GM21529 (cell line): ENCODE measurements around the gene EEF1AKMT3.
"Not testable (repeated sequence)": the region's sequence is repeated elsewhere in the genome, so short reads cannot be mapped to it uniquely, and the experiment has no call there.

Experiments used
- ATAC-seq: cut with Tn5 transposase; IDR thresholded peaks from one replicate; pipeline ENCODE4 v1.9.1; 2021; ENCODE audit not compliant: unreplicated experiment

EEF1AKMT3 gene

DNA sequence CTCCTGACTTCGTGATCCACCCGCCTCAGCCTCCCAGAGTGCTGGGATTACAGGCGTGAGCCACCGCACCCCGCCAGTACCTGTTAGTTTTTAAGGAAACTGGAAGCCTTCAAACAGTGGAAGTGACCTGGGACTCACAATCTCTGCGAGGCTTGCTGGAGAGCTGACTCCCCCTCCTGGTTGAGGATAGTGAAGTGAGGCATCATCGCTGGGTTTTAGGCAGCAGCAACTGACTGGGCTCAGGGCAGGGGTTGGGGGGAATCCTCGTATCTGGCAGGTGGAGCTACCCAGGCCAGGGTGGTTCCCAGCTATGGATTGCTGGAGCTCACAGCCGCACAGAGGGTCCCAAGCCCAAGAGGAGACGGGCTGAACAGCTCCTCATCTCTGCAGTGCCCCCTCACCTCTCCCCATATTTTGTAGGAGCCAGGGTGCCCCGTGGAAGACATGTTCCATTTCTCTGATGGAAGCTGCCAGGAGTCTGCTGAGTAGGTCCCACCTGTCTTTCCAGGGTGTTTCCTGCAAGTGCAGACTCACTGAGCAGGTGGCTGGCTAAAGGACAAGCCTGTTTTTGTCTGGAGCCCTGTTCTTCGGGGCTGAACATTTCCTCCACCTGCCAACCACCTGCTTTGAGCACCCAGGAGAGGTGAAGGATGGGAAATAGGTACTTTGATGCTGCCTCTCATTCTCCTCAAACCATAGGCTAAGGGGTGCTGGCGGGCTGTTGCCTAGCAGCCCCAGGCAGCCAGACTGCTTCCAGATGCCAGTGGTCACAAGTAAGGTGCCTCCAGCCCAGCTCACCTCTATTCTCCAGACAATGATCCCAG is 43.0 kb downstream of the EEF1AKMT3 start:
- no peak for ATAC-seq

DNA sequence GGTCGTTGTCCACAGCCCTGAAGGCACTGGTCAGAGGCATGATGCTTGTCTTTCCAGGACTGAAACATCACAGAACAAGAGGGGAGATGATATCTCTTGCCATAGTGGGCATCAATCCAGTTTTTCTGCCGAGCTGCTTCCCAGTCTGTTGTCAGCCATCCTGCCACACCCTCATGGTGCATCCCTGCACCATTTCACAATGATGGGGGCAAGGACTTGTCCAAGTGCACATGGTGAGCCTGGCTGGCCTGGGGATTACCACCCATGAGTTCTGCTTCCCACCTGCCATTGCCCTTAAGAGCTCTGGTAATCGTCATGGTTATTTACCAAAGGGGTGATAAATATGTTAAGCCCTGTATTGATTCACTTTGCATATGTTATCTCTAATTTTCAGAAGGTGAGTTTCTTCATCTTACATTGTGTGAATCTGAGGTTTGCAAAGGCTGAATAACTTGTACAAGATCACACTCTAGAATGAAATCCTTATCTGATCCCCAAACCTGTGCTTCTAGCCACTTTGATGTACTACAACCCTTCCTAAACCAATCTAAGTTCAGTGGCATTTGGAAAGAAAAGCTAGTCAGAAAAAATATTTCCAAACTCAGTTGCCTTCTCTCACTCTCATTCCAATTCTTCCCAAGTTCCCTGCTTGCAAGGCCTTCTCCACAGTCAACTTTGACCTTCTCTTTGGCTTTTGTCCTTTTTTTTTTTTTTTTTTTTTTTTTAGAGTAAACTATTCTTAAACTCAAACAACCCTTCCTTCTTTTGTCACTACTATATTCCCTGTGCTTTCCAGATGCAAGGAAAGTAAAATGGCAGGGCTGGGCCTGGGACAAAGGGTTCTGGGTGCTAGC is 43.8 kb downstream of the EEF1AKMT3 start:
- no peak for ATAC-seq

DNA sequence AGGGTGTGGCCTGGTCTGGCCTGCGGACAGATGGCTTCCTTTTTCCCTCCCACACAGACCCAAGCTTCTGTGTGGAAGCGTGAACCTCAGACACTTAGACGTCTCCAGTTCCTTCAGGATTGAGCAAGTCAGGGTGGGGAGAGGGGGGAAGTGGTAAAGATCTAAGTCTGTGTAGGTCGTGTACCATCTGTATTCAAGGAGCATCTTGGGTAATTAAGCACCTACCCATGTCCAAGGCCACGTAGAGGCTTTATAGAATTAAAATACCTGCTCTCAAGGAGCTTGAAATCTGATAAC is 44.4 kb downstream of the EEF1AKMT3 start:
- ATAC-seq = no peak

DNA sequence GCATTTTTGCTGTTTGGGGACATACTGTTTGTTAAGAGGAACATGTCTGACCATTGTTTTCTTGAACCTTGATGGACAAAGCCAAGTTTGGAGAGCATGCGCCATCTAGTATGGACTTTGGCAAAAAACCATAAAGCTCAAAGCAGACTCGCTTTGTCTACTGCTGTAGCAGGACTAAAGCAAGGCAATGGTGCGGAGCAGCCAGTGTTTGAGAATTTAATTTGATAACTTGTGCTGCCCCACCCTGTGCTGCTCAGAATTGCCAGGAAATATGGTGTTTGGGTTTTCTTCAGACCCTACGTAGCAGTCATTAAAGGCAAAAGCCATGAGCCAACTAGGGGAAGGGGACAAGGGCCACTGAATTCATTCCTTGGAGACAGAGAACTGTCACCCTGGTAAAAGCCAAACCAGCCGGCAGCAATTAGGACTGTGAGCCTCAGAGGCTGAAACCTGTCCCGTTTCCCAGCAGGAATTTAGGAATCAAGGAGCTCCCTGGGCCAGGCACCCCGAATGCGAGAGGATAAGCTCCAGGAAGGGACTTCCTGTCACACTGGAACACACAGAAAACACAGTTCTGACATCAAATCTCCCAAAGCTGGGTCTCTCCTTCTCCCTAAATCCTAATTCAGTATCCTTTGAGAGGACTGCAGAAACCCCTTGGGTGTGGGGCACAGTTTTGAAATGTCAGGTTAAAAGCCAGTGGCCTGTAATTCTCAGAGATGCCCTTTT is 45.0 kb downstream of the EEF1AKMT3 start:
- no peak for ATAC-seq

DNA sequence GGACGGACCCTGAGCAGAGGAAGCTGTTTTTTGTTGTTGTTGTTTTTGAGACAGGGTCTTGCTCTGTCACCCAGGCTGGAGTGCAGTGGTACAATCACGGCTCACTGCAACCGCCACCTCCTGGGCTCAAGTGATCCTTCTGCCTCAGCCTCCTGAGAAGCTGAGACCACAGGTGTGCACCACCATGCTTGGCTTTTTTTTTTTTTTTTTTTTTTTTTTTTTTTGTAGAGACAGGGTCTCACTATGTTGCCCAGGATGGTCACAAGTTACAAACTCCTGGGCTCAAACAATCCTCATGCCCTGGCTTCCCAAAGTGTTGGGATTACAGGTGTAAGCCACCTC is 45.5 kb downstream of the EEF1AKMT3 start:
- not testable (repeated sequence) for ATAC-seq

DNA sequence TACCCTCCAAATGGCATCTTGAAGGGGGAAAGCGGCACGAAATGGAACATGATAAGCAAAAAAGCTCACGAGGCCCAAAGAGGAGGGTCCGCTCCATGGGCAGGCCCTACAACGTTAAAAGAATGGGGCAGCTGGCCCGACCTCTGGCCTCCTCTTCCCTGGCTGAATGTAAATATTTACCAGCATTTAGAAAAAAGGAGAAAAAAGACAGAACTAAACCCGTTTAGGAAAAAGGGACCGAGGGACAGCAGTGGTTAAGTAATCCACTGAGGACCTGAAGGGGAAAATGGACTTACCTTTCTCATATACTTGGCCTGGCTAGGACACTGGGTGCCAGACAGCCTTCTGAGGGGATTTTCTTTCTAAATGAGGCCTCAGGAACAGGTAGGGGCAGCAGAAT is 47.7 kb downstream of the EEF1AKMT3 start:
- ATAC-seq = not testable (repeated sequence)

DNA sequence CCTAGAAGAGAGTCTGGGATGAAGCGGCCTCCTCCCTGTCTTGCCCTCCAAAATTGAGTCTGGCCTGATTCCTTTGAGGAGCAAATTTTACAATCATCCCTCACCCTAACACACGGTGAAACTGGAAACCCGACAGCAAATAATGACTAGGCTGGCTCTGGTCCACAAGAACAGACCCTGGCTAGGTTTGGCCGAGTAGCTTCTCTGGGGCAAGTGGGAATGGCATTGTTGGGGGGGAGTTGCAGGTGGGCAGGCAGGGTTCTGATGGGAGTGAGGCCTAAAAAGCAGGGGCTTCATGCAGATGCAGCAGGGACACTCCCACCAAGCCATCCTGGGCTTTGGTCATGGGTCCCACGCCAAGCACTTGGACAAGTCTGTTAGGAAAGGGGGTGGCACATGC is 48.6 kb downstream of the EEF1AKMT3 start:
- ATAC-seq = not testable (repeated sequence)

DNA sequence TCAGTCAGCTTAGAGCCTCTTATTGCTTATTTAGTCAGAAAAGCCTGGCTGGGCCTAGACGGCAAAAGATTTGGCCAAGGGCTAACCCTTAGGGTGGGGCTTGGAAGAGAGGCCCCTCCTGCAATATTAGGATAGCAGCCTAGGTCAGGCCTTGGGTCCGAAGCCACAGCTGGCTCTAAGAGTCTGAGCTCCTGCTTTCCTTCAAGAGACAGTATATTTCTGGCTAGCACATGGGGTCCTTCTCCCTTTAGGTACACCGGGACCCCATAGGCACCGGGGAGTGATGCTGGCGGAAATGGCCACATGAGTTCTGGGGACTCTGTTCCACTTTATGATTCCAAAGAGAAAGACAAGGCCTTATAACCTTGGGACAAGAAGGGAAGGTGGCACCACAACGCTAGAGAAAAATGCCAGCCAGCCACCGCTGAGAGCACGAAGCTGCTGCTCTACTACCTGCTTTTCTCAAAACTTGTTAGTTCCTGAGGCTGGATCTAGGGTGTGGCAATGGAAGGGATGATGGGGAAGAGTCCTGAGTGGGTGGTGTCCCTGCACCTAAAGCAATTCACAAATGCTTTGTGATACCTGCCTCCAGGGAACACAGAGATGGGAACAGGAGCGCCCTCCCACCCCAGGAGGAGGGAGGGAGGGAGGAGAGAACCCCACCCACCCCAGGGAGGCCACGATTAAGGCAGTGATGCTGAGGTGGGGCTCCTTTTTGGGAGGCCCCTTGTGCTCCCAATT is 49.2 kb downstream of the EEF1AKMT3 start:
- no peak for ATAC-seq

DNA sequence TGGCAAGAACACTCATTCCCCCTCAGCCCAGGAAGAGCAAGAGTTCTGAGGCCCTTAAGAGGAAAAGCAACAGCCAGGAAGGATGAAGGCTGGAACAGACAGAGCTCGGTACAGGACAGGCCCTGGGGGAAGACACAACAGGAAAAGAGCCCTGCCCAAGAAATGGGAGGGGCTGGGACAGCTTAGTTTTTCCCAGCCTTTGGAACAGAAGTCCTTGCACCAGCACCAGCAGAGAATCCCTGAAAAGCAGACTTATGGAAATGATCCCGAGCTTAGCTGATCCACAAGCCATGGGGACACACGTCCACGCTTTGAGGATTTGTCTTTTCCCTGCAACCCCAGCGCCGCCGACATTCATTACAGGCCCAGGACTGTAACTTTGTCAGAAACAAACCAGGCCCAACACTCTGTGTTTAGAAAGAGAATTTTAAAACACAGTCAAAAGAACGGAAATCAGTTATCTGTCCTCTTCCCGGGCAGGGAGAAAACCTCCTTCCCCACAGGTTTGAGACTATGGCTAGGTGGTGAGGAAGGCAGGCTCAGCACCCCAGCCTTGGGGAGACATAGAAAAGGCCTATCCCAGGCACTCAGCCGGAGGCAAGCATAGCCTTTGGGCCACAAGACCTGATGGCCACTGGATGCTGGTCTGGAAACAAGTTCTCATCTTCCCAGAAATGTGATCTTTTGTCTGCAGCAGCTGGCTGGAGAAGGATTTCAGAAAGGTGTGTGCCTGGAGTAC is 50.1 kb downstream of the EEF1AKMT3 start:
- no peak for ATAC-seq

DNA sequence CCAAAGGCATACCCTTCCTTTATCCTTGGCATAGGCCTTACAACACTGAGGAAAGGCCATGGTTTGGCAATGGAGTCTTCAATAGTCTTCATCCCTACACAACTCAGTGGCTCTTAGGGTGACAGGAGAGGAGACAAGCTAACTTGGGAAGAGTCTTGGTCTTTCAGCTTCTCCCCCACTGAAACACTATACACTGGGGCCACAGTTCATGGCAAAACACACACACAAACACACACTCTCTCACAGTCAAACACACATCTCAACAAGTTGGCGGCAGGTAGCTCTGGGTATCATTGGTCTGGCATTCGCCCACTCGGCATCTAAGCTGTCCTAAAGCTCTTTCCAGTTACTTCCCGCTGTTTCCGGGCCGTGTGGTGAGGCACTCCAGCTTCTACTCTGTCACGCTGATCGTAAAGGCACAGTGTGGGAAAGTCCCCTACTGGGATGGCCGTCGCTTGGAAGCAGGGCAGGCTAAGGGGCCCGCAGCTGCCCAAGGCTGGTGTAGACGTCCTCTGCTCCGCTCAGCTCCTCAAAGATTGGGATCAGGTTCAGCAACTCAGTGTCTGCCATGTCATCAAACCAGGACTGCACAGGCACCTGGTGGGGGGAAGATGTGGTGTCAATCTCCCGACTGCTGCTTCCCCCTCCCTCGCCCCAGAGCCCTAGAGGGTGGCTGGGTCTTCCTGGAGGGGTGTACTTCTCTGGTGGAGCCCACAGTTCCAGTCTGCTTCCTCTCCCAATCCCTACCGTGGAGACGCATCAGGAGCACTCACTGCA is 50.9 kb downstream of the EEF1AKMT3 start:
- ATAC-seq = no peak

DNA sequence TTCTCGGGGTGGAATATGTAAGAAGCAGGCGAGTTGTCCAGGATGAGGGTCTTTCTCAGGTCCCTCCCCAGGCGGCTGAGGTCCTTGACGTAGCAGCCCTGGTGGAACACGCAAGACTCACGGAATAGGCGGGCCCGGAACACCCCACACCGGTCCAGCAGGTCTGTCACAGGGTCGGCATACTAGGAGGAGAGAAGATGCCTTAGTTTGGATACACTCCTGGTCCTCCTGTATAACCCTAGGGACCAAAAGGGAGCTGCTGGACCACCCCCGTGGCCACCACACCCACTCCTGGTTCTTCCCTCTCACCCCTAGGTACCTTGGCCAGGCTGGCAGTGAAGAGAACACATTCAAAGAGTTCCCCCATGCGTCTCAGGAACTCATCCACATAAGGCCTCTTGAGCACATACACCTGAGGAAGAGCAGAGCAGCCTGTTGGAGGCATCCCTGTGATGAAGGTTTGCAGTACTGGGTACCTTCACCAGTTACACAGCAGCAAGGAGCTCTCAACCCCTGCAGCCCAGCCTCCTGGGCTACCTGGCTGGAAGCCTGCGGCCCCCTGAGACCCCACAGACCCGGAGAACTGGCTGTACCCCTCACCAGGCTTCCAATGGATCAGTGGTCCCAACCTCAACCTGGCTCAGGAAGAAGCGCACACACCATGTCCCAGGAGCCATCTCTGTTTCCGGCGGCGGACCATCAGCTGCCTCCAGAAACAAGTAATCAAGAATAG is 51.7 kb downstream of the EEF1AKMT3 start:
- no peak for ATAC-seq

DNA sequence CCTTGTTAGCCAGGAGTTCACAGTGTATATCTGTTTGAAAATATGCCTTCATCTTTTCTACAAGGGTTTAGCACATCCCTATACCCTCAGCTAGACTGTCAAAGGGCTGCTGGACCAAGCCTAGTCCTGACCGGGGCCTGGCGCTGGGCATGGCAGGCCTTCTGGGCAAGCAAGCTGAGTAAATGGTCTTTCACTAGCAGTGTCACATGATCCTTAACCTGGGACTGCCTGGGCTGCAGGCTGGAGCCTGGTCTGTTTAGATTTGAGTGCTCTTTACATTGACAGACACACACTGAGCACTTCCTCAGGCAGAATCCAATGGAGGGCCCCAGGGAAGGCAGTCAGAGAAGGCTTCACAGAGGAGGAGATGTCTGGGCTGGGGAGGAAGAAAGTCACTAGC is 53.0 kb downstream of the EEF1AKMT3 start:
- ATAC-seq = no peak

DNA sequence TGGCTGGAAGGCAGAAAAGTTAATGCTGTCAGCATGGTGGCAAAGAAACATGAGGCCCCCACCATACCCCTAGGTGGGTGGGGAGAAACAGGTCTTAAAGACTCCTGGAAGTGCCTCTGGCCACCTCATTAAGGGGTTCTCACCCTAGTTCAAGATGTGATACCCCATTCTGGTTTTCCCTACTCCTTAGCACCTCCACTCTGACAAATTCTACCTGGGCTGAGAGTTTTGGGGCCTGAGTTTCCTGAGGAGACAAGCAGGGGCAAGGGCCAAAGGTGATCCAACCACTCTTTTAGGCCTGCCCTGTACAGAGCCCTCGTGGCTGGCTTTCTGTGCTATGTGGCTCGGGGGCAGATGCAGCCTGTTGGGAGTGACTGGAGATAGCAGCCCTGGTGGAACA is 54.0 kb downstream of the EEF1AKMT3 start:
- no peak for ATAC-seq

DNA sequence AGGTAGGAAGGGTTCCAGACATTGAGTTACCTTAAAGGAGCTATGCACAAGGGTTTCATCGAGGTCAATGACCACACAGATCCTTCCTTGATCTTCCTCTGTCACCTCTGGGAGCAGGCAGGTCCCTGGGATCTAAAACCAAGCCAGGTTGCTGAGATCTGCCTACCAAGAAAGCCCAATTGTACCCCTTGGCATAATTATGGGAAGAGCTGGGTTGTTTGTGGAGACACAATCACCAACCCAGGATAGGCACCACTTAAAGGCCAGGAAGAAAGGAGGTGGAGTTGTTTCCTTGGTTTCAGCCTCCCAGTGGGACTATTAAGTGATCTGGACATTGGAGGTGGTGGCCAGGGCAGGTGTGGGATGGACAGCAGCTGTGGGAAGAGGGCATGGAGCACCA is 54.6 kb downstream of the EEF1AKMT3 start:
- ATAC-seq = no peak

DNA sequence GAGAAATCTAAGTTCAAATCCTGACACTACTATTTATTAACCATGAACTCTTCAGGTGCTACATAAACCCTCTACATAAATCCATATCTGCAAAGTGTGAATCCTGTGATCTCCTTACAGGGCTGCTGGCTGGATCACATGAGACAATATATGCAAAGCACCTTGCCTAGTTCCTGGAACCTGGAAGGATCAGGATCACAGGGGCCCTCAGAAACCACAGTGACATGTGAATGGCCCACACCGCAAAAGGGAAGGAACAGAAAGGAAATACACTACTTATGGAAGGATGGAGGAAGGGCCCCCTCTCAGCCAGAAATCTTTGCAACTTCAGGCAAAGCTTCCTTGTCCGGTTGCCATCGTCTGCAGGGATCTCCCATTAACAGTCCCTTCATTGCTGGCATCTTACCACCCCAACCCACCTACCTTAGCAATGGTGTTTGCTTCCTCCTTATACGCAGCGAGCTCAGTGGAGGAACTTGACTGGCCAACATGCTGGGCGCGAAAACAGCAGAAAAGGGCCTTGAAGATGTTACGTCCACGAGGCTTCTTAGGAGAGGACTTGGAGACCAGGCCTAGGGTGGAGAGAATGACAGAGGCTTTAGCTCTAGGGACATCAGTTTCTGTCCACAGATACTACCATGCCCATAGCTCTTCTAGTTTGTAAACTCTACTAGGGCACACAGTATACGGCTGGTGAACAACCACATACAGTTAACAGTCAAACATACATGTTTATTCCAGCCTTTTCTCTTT is 56.8 kb downstream of the EEF1AKMT3 start:
- ATAC-seq = no peak

DNA sequence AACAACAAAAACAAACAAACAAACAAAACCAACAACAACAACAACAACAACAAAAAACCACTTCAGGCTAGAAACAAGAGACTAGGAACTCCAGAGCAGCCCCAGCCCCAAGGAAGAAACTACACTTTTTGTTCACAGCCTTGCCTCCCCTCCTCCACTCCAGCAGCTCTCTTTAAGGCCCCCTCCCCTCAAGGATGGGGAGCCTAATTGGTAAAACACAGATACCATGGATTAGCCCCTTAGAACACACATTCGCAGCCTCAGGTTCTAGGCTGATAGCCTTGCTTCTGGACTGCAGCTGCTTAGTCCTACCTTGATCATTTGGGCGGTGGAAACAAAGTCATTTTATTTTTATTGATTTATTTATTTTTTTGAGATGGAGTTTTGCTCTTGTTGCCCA is 58.0 kb downstream of the EEF1AKMT3 start:
- ATAC-seq = no peak
